SW480 (cell line): ENCODE results near the gene AJM1.
A peak's percentile ranks its signal among the peaks of the same experiment; 100 is the strongest.
"Not testable (repeated sequence)": the region's sequence is repeated elsewhere in the genome, so short reads cannot be mapped to it uniquely, and the experiment has no call there.

Source experiments
- DNase-seq: peaks from one replicate; pipeline ENCODE4 v3.0.0-alpha.2; 2016; ENCODE audit warnings: low spot score

Gene AJM1

DNA sequence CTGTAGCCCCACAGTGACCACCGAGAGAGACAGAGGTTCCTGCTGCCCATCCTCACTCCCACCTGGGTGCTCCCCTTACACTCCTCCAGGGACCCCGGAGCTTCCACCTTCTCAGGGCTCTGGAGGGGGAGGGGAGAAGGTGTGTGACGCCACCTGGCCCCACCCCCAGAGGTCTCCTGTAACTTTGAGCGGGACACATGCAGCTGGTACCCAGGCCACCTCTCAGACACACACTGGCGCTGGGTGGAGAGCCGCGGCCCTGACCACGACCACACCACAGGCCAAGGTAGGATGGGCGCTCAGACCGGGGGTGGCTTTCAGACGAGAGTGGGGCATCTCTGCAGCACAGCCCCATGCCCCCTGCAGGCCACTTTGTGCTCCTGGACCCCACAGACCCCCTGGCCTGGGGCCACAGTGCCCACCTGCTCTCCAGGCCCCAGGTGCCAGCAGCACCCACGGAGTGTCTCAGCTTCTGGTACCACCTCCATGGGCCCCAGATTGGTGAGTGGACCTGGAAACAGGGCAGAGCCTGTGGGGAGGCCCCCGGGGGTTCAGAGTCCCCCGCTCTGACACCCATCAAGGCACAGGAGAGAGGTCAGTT, 14.4 kb downstream of the AJM1 start:
- DNase-seq = no peak

DNA sequence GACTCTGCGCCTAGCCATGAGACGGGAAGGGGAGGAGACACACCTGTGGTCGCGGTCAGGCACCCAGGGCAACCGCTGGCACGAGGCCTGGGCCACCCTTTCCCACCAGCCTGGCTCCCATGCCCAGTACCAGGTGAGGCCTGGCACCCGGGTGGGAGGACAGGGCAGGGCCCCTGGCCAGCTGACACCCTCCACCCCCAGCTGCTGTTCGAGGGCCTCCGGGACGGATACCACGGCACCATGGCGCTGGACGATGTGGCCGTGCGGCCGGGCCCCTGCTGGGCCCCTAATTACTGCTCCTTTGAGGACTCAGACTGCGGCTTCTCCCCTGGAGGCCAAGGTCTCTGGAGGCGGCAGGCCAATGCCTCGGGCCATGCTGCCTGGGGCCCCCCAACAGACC, 14.9 kb downstream of the AJM1 start:
- DNase-seq = no peak

DNA sequence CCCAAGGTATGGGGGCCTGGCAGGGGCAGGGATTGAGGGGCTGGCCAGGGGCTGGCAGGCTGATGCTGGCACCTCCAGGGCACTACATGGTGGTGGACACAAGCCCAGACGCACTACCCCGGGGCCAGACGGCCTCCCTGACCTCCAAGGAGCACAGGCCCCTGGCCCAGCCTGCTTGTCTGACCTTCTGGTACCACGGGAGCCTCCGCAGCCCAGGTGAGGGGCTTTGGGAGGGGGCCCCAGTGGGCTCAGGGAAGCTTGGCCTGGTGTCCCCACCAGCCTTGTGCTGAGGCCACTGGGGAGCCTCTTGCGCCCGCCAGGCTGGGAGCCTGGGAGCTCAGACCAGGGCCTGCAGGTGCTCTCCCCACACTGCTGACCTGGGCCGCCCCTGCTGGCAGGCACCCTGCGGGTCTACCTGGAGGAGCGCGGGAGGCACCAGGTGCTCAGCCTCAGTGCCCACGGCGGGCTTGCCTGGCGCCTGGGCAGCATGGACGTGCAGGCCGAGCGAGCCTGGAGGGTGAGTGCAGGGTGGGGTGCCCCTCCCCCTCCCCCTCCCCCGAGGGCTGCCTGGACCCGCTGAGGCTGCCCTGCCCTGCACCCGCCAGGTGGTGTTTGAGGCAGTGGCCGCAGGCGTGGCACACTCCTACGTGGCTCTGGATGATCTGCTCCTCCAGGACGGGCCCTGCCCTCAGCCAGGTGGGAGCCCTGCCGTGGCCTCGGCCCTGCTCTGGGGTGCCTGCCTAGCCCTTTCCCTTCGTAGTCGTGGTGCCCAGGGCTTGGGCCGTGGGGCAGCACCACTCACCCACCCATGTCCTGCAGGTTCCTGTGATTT, 15.5 kb downstream of the AJM1 start:
- peak; percentile 33 for DNase-seq

DNA sequence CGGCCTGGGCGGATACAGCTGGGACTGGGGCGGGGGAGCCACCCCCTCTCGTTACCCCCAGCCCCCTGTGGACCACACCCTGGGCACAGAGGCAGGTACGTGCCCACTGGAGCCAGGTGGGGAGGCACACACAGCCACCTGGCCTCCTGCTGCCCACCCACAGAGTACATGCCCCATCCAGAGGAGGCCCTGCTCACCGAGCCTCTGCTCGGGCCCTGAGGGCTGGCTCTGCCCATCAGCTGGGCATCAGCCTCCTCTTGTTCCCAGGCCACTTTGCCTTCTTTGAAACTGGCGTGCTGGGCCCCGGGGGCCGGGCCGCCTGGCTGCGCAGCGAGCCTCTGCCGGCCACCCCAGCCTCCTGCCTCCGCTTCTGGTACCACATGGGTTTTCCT, 16.2 kb downstream of the AJM1 start:
- DNase-seq = no peak

DNA sequence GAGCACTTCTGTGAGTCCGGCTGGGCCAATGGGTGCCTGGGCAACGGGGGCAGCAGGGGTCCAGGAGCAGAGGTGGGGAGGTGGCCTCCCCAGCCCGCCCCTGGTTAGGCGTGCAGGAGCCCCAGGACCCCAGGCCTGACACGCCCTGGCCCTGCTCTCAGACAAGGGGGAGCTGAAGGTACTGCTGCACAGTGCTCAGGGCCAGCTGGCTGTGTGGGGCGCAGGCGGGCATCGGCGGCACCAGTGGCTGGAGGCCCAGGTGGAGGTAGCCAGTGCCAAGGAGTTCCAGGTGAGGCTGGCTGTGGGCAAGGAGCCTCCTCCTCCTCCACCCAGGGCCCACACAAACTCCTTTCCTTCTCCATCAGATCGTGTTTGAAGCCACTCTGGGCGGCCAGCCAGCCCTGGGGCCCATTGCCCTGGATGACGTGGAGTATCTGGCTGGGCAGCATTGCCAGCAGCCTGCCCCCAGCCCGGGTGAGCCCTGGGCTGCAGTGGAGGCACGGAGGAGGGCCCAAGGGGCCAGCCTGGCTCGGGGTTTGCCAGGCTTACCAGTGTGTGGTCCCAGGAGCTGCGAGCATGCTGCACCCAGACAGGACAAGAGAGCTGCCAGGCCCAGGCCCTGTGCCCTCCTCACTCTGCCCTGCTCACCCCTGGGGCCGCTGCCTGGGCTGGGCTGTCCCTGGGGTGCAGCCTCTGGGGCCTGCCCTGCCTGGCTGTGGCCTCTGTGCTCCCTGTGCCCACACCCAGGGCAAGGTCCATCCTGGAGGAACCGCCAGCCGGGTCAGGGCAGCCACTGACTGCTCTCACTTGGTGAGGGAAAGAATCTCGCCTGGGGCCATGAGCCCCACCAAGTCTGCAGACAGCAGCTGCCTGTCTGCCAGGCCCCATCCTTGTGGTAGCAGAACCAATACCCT, 16.8 kb downstream of the AJM1 start:
- peak; percentile 51 for DNase-seq

DNA sequence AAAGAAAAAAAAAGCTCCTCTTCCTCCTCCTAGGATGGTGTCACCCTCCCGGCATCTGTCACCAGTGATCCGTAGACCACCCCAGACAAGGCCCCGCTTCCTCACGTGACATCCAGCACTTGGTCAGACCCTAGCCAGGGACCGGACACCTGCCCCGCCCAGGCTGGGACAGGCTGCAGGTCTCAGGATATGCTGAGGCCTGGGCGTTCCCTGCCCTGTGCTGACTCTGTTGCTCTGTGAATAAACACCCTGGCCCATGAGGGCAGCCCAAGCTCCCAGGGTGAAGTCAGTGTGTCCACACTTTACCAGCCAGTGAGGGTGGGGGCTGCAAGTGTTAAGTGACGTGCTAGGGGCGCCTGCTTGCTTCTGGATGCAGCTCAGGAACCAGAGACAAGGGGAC, 18.3 kb downstream of the AJM1 start:
- DNase-seq = no peak

DNA sequence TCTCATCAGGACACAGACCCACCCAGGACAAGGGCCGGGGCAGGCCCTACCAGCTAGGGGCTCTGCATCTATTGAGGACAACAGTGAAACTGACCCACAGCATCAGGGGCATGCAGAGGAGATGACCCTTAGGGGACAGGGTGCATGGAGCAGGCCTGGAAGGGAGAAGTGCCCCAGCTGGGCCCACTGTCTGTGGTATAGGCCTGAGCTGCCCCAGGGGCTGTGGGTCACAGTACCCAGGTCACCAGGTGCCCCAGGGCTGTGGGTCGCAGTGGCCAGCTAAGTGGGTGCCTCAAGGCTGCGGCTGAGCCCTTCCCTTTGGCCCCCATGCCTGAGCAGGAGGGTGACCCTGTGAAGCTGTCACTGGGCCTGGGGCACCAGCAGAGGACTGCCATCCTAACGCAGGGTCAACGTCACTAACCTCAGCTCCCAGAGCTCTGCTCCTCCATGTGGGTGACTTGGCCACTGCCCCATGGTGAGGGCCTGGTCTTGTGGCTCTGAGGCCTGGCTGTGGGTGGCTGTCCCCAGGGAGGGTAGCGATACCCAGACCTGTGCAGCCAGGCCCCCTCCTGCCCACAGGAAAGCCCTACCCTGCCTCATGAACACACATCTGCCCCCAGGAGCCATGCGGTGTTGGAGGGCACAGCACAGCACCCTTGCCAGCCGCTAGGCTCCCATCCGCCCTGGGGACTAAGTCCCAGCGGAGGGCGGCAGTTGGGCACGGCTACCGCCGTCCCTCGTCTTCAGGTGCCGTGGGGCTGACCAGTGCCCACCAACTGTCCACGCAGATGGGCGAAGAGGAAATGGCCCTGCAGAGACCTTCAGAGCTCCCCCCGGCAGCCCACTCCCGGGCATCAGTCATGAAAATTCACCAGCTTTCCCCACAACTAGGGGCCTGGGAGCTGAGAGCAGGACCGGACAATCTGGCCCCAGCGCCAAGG, 18.9 kb downstream of the AJM1 start:
- DNase-seq = no peak

DNA sequence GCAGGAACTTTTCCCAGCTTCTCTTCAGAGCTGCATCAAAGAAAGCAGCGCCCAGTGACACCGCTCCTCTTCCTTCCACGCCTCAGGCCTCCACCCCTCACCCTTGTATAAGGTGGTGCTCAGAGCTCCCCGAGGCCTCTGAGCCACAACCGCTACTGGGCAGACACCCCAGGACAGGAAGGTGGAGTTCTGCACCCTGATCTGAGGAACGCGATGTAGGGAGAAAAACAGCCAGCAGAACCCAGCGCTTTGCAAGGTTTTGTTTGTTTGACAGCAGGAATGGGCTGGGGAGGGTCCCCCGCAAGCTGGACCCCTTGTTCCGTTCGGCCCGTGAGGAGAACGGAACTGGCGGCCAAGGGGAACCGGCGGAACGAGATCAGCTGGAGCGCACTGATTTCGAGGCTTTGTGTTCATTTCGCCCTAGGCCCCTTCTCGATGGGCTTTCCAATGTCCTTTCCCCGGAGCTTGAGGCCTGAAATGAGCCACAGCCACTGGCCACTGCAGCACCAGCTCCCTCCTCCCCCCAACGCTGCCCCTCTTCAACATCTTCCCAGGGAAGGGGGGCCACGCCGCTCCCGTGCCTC, 19.7 kb downstream of the AJM1 start:
- DNase-seq = no peak

DNA sequence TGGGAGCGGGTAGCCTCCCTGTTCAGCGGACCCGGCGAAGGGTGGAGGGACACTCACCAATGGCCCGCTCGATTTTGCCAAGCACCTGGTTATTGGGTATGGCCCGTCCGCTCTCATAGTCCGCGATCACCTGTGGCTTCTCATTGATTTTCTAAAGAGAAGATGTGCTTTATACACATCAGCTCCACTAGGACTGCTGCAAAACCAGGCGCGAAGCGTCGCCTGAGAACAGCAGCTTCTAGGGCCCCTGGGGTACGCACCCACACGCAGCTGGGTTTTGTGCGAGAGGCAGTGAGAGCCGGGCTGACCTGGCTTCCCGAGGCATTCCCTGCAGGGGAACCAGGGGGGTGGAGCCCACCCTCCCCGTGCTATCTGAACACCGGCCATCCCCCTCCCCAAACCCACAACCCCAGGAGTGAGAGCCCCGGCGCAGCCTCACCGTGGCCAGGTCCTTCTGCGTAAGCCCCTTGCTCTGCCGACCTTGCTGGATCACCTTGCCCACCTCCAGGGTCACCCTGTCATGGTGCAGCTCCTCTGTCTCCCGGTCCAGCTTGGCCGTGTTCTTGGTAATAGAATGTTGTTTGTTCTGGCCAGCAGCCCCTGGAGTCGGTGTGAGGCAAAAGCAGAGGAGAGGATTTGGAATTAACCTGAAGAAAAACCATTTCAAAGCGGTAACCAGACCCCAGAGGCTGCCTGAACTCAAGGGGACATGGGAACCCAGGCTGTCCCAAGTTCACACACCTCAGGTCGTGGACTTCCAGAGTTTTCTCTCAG, 20.8 kb downstream of the AJM1 start:
- DNase-seq = no peak

DNA sequence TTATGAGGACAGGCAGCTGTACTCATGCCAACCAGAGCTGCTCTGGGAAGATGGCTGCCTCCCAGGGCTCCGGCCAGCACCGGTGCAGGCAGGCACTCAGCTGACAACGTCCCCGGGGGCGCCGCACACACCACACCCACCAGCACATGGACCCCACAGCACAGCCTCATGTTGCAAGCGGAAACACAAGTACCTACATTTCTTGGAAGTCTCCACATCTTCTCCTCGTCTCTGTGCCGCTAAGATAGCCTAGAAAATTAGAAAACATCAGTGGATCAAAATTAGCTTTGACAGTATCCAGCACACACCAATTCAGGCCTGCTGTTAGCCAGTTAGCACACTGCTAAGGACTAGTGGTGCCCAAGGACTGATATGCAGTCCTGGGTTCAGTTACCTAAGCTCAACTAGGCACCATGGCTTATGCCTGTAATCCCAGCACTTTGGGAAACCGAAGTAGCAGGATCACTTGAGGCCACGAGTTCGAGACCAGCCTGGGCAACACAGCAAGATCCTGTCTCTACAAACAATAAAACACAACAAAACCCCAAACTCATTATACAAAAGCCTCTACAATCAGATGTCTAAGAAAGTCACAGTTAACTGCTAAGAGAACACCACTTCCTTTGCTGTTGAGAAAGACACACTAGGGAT, 21.5 kb downstream of the AJM1 start:
- no peak for DNase-seq

DNA sequence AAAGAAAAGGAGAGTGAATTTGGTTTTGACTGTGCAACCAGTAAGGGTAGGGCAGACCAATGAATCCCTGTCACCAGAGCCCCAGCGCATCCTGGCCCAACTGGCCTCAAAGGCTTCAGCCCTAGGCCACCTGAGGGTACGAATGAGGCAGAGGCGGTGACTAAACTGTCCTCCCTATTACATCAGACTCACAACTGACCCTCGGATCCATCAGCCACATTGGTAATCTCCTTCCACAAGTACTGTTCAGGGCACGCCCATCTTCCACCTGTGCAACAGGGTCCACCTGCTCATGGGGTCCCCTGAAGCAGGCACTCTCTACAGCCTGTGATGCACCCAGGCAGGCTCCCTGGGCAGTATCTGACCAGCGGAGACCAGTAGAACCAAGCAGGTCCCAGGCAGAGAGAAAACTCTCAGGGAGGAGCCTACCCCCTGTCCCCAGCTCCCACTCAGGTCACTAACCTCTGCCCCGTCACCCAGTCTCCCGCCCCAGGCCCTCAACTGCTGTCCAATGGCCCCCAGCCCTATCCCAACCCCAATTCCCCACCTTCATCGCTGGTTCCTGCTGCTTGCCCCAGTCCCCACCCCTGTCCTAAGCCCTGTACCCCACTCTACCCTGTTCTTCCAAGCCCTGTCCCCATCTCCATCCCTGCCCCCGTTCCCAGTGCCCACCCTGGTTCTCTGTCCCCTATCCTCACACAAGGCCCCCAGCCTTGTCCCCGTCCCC, 22.9 kb downstream of the AJM1 start:
- DNase-seq = no peak

DNA sequence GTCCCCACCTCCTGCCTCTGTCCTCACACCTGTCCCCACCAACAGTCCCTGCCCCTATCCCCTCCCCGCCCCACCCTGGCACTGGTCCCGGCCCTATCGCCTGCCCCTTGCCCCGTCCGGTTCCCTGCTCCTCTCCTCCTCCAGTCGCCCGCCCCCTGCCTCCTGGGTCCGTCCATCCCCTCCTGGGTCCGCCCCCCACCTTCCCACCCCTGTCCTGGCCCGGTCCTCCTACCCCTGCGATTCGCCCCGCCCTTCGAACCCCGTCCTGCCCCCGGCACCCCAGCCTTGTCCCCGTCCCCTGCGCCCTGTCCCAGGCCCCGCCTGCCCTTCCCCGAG, 23.5 kb downstream of the AJM1 start:
- no peak for DNase-seq

DNA sequence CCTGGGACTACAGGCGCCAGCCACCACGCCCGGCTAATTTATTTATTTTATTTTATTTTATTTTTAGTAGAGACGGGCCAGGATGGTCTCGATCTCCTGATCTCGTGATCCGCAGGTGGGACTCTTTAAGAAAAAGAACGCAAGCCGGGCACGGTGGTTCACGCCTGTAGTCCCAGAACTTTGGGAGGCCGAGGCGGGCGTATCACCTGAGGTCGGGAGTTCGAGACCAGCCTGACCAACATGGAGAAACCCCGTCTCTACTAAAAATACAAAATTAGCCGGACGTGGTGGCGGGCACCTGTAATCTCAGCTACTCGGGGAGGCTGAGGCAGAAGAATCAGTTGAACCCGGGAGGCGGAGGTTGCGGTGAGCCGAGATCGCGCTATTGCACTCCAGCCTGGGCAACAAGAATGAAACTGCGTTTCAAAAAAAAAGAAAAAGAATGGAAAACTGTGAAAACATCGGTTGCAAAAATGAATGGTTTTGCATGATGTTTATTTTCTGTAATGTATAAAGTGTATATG, 24.7 kb downstream of the AJM1 start:
- not testable (repeated sequence) for DNase-seq

DNA sequence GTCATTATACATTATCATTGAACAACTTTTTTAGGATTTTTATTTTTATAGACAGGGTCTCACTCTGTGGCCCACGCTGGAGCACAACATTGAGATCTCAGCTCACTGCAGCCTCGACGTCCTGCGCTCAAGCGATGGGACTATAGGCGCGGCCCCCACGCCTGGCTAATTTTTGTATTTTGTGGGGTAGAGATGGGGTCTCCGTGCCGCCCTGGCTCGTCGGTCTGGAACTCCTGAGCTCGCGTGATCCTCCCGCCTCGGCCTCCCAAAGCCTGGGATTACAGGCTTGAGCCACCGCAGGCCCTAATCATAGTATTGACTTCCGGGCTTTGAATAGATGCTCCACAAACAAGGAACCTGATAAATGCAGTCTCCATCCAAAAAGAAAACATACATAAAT, 25.2 kb downstream of the AJM1 start:
- DNase-seq = no peak

DNA sequence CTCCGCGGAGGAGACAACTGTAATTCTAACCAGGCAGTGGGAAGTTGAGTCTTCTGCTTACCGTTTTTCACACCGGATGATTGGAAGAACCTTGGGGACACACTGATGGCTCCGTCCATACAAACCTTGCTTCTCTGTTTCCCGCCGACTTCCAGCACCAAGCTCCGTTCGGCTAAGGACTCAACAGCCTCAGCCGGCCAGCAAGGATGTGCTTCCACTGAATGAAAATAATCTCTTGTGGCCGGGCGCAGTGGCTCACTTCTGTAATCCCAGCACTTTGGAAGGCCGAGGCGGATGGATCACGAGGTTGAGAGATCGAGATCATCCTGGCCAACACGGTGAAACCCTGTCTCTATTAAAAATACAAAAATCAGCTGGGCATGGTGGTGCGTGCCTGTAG, 25.6 kb downstream of the AJM1 start:
- no peak for DNase-seq

DNA sequence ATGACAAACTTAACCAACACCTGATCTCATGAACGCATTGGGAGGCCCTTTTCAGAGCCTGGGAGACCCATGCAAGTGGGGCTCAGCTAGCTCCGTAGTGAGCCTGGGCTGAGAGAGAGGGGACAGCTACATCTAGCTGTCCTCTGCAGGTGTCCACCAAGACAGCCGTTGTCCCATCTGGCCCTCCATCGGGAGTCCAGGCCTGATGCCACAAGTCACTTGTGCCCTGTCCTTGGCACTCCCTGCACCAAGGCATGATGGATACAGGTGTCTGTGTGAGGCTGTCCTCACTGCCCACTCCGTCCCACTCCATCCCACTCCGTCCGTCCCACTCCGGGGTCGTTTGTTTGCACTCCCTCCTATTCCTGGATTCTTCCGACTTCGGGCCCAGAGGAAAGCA, 26.4 kb downstream of the AJM1 start:
- no peak for DNase-seq

DNA sequence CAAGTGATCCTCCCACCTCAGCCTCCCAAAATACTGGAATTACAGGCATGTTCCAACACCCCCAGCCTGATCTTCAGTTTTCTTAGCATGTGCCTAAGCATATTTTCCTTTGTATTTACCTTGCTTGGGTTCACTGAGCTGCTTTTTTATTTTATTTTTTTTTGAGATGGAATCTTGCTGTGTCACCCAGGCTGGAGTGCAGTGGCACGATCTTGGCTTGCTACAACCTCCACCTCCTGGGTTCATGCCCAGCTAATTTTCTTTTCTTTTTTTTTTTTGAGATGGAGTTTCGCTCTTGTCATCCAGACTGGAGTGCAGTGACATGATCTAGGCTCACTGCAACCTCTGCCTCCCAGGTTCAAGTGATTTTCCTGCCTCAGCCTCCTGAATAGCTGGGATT, 27.3 kb downstream of the AJM1 start:
- DNase-seq = not testable (repeated sequence)

DNA sequence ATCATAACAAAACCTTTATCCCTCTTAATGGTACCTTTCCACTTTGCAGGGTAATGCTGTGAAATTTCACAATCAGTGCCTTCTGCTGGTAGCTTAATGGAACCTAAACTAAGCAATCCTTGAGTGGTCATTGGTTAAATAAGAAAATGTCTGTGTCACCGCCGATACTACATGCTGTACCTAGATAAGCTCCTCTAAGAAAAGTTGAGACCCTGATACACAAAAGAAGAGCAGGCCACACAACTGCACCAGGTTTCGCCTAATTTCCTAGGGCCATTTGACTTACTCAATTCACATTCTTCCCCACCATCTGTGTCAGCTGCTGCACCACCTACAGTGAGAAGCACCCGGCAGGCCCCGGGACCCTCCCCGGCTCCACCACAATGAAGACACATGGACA, 32.9 kb downstream of the AJM1 start:
- DNase-seq = no peak

DNA sequence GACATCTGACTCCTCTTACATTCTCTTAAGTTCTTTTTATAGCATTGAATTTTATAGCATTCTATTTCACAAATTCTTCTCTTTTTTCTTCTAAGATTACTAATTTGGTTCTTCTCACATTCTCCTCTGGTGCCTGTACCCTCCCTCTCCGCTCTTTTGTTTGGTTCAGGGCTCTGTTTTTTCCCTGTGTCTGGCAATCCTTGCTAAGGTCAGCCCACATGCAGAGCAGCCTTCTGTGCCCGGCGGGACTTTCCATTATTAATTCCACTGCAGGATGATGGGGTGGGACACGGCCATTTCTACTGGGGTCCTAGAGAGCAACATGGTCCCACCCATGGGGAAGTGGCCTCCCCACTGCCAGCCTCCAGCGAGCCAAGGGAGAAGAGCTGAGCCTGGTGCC, 34.2 kb downstream of the AJM1 start:
- DNase-seq = no peak
